Ishikawa (cell line): ENCODE data around the gene FLOT2.

Experiments
- CEBPB ChIP-seq: IDR thresholded peaks from 2 replicates; pipeline ENCODE4 v1.6.1; 2012
- CREB1 ChIP-seq: IDR thresholded peaks from 2 replicates; pipeline ENCODE4 v1.6.1; 2012; ENCODE audit warnings: low read depth
- EGR1 ChIP-seq: IDR thresholded peaks from 2 replicates; pipeline ENCODE4 v1.6.1; 2012
- EP300 ChIP-seq: IDR thresholded peaks from 2 replicates; pipeline ENCODE4 v1.6.1; 2012; ENCODE audit warnings: borderline replicate concordance
- FOXM1 ChIP-seq: IDR thresholded peaks from 2 replicates; pipeline ENCODE4 v1.6.1; 2012; ENCODE audit warnings: low read depth, borderline replicate concordance
- NFIC ChIP-seq: IDR thresholded peaks from 2 replicates; pipeline ENCODE4 v1.6.1; 2012
- RAD21 ChIP-seq: IDR thresholded peaks from 2 replicates; pipeline ENCODE4 v1.6.1; 2012; ENCODE audit warnings: low read depth
- REST ChIP-seq: IDR thresholded peaks from 2 replicates; pipeline ENCODE4 v1.6.1; 2012; ENCODE audit warnings: low read depth, mild to moderate bottlenecking
- TAF1 ChIP-seq: IDR thresholded peaks from 2 replicates; pipeline ENCODE4 v1.6.1; 2012; ENCODE audit warnings: low read depth, mild to moderate bottlenecking
- TCF12 ChIP-seq: IDR thresholded peaks from 2 replicates; pipeline ENCODE4 v1.6.1; 2012; ENCODE audit warnings: low read depth
- TEAD4 ChIP-seq: IDR thresholded peaks from 2 replicates; pipeline ENCODE4 v1.6.1; 2012
- USF1 ChIP-seq: IDR thresholded peaks from 2 replicates; pipeline ENCODE4 v1.6.1; 2012
- YY1 ChIP-seq: IDR thresholded peaks from 2 replicates; pipeline ENCODE4 v1.6.1; 2012; ENCODE audit warnings: low read depth
- ZBTB7A ChIP-seq: IDR thresholded peaks from 2 replicates; pipeline ENCODE4 v1.6.1; 2012; ENCODE audit warnings: low read depth
- TF ChIP-seq, protein P1 (sequence below): IDR thresholded peaks from 2 replicates; pipeline ENCODE4 v1.6.1; 2012

Gene FLOT2

DNA sequence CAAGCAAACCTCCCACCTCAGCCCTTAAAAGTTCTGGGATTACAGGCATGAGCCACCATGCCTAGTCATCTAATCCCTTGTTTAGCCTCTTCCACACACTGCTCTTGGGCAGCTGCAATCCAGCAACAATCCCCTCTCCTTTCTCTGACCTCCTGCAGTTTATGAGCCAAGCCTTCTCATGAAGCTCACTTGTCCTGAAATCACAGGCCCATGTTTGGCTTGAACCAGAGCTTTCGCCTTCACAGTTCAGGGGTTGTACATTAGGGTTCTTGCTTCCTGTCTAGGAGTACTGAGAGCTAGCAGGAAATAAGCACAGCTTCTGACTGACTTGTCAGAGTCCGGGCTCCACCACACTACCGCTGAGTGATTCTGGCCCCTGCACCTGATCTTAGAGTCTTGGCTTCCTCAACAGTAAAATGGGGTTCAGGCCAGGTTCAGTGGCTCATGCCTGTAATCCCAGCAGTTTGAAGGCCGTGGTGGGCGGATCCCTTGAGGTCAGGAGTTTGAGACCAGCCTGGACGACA, 26.4 kb downstream of the FLOT2 start:
- no peak for TF ChIP-seq NFIC
- TF ChIP-seq EGR1, result no peak
- no peak for TF ChIP-seq TEAD4
- TF ChIP-seq, protein P1, sequence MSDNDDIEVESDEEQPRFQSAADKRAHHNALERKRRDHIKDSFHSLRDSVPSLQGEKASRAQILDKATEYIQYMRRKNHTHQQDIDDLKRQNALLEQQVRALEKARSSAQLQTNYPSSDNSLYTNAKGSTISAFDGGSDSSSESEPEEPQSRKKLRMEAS, result no peak
- no peak for TF ChIP-seq REST
- no peak for TF ChIP-seq ZBTB7A
- no peak for TF ChIP-seq USF1
- TF ChIP-seq TAF1, result no peak
- TF ChIP-seq EP300, result no peak
- TF ChIP-seq CEBPB, result no peak
- TF ChIP-seq FOXM1, result no peak
- TF ChIP-seq TCF12, result no peak
- no peak for TF ChIP-seq CREB1
- TF ChIP-seq YY1, result no peak
- TF ChIP-seq RAD21, result no peak

GRCh38 chr17:28867276-28867675, 30.3 kb downstream of the FLOT2 start:
- no peak for TF ChIP-seq FOXM1
- no peak for TF ChIP-seq TCF12
- no peak for TF ChIP-seq TEAD4
- no peak for TF ChIP-seq REST
- no peak for TF ChIP-seq TAF1
- TF ChIP-seq CREB1, result no peak
- no peak for TF ChIP-seq RAD21
- TF ChIP-seq YY1, result no peak
- TF ChIP-seq EGR1, result no peak
- no peak for TF ChIP-seq EP300
- no peak for TF ChIP-seq ZBTB7A
- TF ChIP-seq NFIC, result no peak
- no peak for TF ChIP-seq CEBPB
- no peak for TF ChIP-seq USF1
- TF ChIP-seq, protein P1, result no peak

DNA sequence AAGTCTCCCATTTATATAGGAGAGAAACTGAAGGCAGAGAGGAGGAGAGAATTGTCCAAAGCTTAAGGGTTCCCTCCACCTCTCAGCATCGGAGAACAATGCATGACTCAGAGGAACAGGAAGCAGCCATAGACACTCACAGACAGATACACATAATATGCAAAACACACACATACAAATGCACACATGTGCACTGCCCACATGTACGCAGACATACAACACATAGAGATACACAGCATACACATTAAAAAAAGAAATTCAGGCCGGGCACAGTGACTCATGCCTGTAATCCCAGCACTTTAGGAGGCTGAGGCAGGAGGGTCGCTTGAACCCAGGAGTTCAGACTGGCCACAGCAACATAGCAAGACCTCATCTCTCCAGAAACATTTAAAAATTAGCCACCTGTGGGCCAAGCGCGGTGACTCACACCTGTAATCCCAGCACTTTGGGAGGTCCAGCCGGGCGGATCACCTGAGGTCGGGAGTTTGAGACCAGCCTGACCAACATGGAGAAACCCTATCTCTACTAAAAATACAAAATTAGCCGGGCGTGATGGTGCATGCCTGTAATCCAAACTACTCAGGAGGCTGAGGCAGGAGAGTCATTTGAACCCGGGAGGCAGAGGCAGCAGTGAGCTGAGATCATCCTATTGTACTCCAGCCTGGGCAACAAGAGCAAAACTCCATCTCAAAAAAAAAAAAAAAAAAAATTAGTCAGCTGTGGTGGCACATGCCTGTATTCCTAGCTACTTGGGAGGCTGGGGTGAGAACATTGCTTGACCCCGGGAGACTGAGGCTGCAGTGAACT, 31.4 kb downstream of the FLOT2 start:
- TF ChIP-seq, protein P1, result no peak
- TF ChIP-seq NFIC (no peak), EGR1 (no peak), RAD21 (no peak), CREB1 (no peak), YY1 (no peak), ZBTB7A (no peak), FOXM1 (no peak), TCF12 (no peak), CEBPB (no peak), TEAD4 (no peak), TAF1 (no peak), EP300 (no peak), USF1 (no peak), REST (no peak)
